A673 (cell line): ENCODE measurements around the gene PAAF1. TPM values are rescaled to one million over a fixed set of nuclear protein-coding genes. Genes with fewer than 3 reads are reported as not detected.
"Not testable (repeated sequence)": the region's sequence is repeated elsewhere in the genome, so short reads cannot be mapped to it uniquely, and the experiment has no call there.

Source experiments
- BruUV-seq: library from RNA; stranded (reverse); fragments of 400-500 nt; replicated peaks from 2 replicates; lab custom pipeline; 2021; lab: Mats Ljungman, UMichigan
- CTCF ChIA-PET: fragments of 300-600 bp; sonication (Branson Sonifier 250); formaldehyde crosslinking; loops from one replicate; lab custom pipeline; 2022; ENCODE audit warnings: antibody characterized with exemption; lab: Charles Lee
- POLR2A ChIA-PET: fragments of 300-600 bp; sonication (Branson Sonifier 250); formaldehyde crosslinking; loops from one replicate; lab custom pipeline; 2022; ENCODE audit warnings: antibody characterized with exemption; ENCODE audit not compliant: low non-redundant PET; lab: Charles Lee
- DNase-seq: peaks from one replicate; pipeline ENCODE4 v3.0.0-alpha.2; 2015; ENCODE audit warnings: low spot score
- H3K27ac ChIP-seq: fragments of 200-600 bp; sonication (generic); 2 replicates; pipeline ENCODE4 v1.5.1; 2016; ENCODE audit warnings: mixed run types, low read depth, mild to moderate bottlenecking, mixed read lengths, antibody characterized with exemption, low read length; ENCODE audit not compliant: poor library complexity, severe bottlenecking
- H3K27me3 ChIP-seq: fragments of 200-600 bp; sonication (generic); replicated peaks from 2 replicates; pipeline ENCODE4 v1.6.1; 2017; ENCODE audit warnings: mixed run types, low read depth, mild to moderate bottlenecking, mixed read lengths, antibody characterized with exemption, low read length; ENCODE audit not compliant: insufficient read depth, poor library complexity
- H3K36me3 ChIP-seq: fragments of 200-600 bp; sonication (generic); 2 replicates; pipeline ENCODE4 v1.6.1; 2016; ENCODE audit warnings: mixed run types, mild to moderate bottlenecking, mixed read lengths, antibody characterized with exemption, low read length; ENCODE audit not compliant: insufficient read depth, poor library complexity, severe bottlenecking
- H3K4me1 ChIP-seq: fragments of 200-600 bp; sonication (generic); 2 replicates; pipeline ENCODE4 v1.6.1; 2017; ENCODE audit warnings: mixed run types, mild to moderate bottlenecking, mixed read lengths, antibody characterized with exemption, low read length; ENCODE audit not compliant: insufficient read depth, poor library complexity, severe bottlenecking
- H3K4me3 ChIP-seq: fragments of 200-600 bp; sonication (generic); 2 replicates; pipeline ENCODE4 v1.5.1; 2016; ENCODE audit warnings: low read depth, mixed run types, mild to moderate bottlenecking, mixed read lengths, low read length; ENCODE audit not compliant: poor library complexity, severe bottlenecking
- H3K9me3 ChIP-seq: fragments of 200-600 bp; sonication (generic); 2 replicates; pipeline ENCODE4 v1.6.1; 2016; ENCODE audit warnings: mixed run types, low read depth, mild to moderate bottlenecking, mixed read lengths, antibody characterized with exemption, low read length; ENCODE audit not compliant: poor library complexity, severe bottlenecking
- EZH2 ChIP-seq: fragments of 200-600 bp; sonication (generic); IDR thresholded peaks from 2 replicates; pipeline ENCODE4 v1.6.1; 2017; ENCODE audit warnings: borderline replicate concordance, low read depth, mild to moderate bottlenecking, mixed read lengths, antibody characterized with exemption, low read length; ENCODE audit not compliant: poor library complexity, severe bottlenecking
- intact Hi-C: fragments of 100-400 bp; cut with micrococcal nuclease; formaldehyde crosslinking; loops from one replicate; pipeline ENCODE4 v1.10.0; 2022; ENCODE audit not compliant: unreplicated experiment
- total RNA-seq: library from RNA; stranded (reverse); gene quantifications from 2 replicates; pipeline ENCODE4 v1.2.3, GENCODE V29; 2021
- TF ChIP-seq, protein P1 (sequence below): fragments of 300-800, 200-600 bp; sonication (generic); conservative IDR thresholded peaks from 2 replicates; pipeline ENCODE4 v1.5.1; 2017; ENCODE audit warnings: low read depth, mild to moderate bottlenecking, antibody characterized with exemption, low read length, moderate library complexity, mixed read lengths

The PAAF1 gene
- total RNA-seq, 1 experiment from 2014 or later: 20.3 TPM

DNA sequence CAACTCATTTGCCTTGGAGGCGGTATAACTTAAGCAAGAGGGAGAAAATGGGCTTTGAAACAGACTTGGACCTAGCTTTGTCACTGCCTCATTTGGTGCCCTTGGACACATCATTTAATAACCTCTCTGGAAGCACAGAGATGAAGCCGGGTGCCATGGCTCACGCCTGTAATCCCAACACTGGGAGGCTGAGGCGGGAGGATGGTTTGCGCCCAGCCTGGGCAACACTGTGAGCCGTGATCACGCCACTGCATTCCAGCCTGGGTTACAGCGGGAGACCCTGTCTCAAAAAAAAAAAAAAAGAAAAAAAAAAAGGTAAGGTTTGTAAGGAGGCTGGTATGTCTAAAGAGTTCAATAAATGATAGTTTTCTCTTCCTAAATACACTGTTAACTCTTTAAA, 959 bp upstream of the PAAF1 start:
- ChIA-PET CTCF (interaction anchor here (0.5 kb wide), 1 partner anchor 108 kb away, joined by 4 read pairs; no protein-coding TSS in a partner anchor), POLR2A (no interaction called here)
- DNase-seq: no peak
- H3K27ac ChIP-seq: peak overlapping the region; percentile 83
- peaks cover 37% of the 10 kb centered on the region for H3K36me3 ChIP-seq
- TF ChIP-seq EZH2: no peak
- TF ChIP-seq, protein P1, sequence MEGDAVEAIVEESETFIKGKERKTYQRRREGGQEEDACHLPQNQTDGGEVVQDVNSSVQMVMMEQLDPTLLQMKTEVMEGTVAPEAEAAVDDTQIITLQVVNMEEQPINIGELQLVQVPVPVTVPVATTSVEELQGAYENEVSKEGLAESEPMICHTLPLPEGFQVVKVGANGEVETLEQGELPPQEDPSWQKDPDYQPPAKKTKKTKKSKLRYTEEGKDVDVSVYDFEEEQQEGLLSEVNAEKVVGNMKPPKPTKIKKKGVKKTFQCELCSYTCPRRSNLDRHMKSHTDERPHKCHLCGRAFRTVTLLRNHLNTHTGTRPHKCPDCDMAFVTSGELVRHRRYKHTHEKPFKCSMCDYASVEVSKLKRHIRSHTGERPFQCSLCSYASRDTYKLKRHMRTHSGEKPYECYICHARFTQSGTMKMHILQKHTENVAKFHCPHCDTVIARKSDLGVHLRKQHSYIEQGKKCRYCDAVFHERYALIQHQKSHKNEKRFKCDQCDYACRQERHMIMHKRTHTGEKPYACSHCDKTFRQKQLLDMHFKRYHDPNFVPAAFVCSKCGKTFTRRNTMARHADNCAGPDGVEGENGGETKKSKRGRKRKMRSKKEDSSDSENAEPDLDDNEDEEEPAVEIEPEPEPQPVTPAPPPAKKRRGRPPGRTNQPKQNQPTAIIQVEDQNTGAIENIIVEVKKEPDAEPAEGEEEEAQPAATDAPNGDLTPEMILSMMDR: no peak
- intact Hi-C loops: loop anchor here (1.0 kb wide), 1 partner anchor 115 kb away; the partner anchor contains the start of gene RAB6A
- H3K4me3 ChIP-seq: peak overlapping the region; percentile 66
- BruUV-seq: TSS peak; percentile 77
- H3K27me3 ChIP-seq: no peaks in the 10 kb centered on the region
- H3K4me1 ChIP-seq: peaks cover 16% of the 10 kb centered on the region
- H3K9me3 ChIP-seq: no peaks in the 10 kb centered on the region

DNA sequence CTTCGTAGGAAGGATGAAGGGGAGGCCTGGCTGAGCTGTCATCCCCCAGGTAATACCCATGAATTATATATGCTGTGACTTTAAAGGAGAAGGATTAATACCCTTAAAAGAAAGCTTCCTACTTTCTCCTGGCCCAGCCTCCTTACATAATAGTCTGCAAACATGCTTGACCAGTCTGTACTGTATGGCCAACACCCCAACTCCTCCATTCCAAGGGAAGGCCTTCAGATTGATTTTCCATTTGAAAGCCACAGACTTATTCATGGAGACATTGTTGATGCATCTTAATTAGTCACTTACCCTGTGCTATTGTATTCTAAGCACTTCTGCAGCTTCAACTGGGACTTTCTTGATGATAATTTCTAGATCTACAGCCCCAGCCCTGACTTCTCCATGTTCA, 2.0 kb downstream of the PAAF1 start:
- intact Hi-C loops: no loop called here
- H3K36me3 ChIP-seq: peaks cover 8% of the 10 kb centered on the region
- H3K4me3 ChIP-seq: no peak overlapping the region
- ChIA-PET POLR2A (no interaction called here), CTCF (no interaction called here)
- H3K27me3 ChIP-seq: no peaks in the 10 kb centered on the region
- H3K9me3 ChIP-seq: no peaks in the 10 kb centered on the region
- no TSS peak for BruUV-seq
- H3K27ac ChIP-seq: no peak overlapping the region
- DNase-seq: no peak
- no peak for TF ChIP-seq EZH2
- TF ChIP-seq, protein P1: no peak
- peaks cover 16% of the 10 kb centered on the region for H3K4me1 ChIP-seq

DNA sequence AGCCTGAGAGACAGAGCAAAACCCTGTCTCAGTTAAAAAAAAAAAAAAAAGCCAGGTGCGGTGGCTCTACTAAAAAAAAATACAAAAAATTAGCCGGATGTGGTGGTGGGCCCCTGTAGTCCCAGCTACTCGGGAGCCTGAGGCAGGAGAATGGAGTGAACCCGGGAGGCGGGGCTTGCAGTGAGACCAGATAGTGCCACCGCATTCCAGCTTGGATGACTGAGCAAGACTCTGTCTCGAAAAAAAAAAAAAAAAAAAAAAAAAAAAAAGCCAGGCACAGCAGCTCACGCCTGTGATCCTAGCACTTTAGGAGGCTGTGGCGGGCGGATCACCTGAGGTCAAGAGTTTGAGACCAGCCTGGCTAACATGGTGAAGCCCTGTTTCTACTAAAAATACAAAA, 3.6 kb downstream of the PAAF1 start:
- DNase-seq, H3K4me3 ChIP-seq, BruUV-seq, intact Hi-C loops, H3K27me3 ChIP-seq, POLR2A ChIA-PET, H3K36me3 ChIP-seq, CTCF ChIA-PET, H3K27ac ChIP-seq, H3K9me3 ChIP-seq: not testable (repeated sequence)
- H3K4me1 ChIP-seq: peaks cover 13% of the 10 kb centered on the region

DNA sequence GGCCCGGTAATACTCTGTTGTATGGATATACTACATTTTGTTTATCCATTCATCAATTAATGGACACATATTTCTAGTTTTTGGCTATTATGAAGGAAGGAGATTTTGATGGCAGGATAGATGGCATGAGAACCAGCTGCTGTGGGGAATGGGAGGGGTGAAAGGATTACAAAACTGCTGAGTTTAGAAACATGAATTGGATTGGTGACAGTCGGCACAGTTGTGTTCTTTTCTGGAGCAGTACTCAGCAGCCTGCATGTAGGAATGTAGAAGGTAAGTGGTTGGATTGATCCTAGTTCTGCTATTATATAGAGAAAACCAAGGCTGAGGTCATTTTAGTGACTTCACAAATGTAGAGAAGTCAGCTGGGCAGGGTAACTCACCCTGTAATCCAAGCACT, 7.1 kb downstream of the PAAF1 start:
- H3K27me3 ChIP-seq: no peaks in the 10 kb centered on the region
- TF ChIP-seq, protein P1: no peak
- TF ChIP-seq EZH2: no peak
- H3K4me1 ChIP-seq: no peaks in the 10 kb centered on the region
- no peaks in the 10 kb centered on the region for H3K9me3 ChIP-seq
- H3K27ac ChIP-seq: no peak overlapping the region
- intact Hi-C loops: no loop called here
- no peak for DNase-seq
- no peak overlapping the region for H3K4me3 ChIP-seq
- POLR2A ChIA-PET: no interaction called here
- BruUV-seq: no TSS peak
- peaks cover 10% of the 10 kb centered on the region for H3K36me3 ChIP-seq
- CTCF ChIA-PET: no interaction called here
